Mesodermal cell (in vitro differentiated cells): ENCODE results near the gene TRIM75.
"Not testable (repeated sequence)": the region's sequence is repeated elsewhere in the genome, so short reads cannot be mapped to it uniquely, and the experiment has no call there.

ENCODE experiments used
- H3K27ac ChIP-seq: 2 replicates; pipeline ENCODE4 v1.7.0; 2013; ENCODE audit warnings: mild to moderate bottlenecking, low read depth, low read length, moderate library complexity; ENCODE audit not compliant: severe bottlenecking
- H3K36me3 ChIP-seq: 2 replicates; pipeline ENCODE4 v1.7.1; 2013; ENCODE audit warnings: mild to moderate bottlenecking, low read length, moderate library complexity; ENCODE audit not compliant: control insufficient read depth, insufficient read depth
- H3K4me1 ChIP-seq: one replicate; pipeline ENCODE4 v1.7.1; 2013; ENCODE audit warnings: mild to moderate bottlenecking, low read length; ENCODE audit not compliant: insufficient read depth, control insufficient read depth, poor library complexity, severe bottlenecking
- H3K4me3 ChIP-seq: 2 replicates; pipeline ENCODE4 v1.7.0; 2013; ENCODE audit warnings: low read length, control low read depth, mild to moderate bottlenecking; ENCODE audit not compliant: insufficient read depth, poor library complexity, severe bottlenecking; ENCODE audit errors: extremely low read depth
- H3K9me3 ChIP-seq: 2 replicates; pipeline ENCODE4 v1.7.1; 2013; ENCODE audit warnings: mild to moderate bottlenecking, low read length, moderate library complexity; ENCODE audit not compliant: control insufficient read depth
- WGBS, 2 experiments: methylation state at CpG; one replicate each; pipeline ENCODE4 v1.1.5; 2013; ENCODE audit warnings: missing lambda C conversion rate in 2 of 2; ENCODE audit not compliant: insufficient coverage in 2 of 2; 5-methylcytosine and 5-hydroxymethylcytosine counted together

TRIM75 gene

GRCh38 chr4:165077034-165077578, 23.4 kb downstream of the TRIM75 start:
- no peak overlapping the region for H3K4me3 ChIP-seq
- peaks cover 9% of the 10 kb centered on the region for H3K36me3 ChIP-seq
- H3K27ac ChIP-seq = no peak overlapping the region
- H3K4me1 ChIP-seq = no peaks in the 10 kb centered on the region
- no peaks in the 10 kb centered on the region for H3K9me3 ChIP-seq
- 87 to 100% methylated on average over 2 to 3 of the region's 5 CpGs for WGBS, 2 experiments

- no peak overlapping the region for H3K27ac ChIP-seq
- 86 to 90% methylated on average over 3 to 4 of the region's 6 CpGs for WGBS, 2 experiments
- no peak overlapping the region for H3K4me3 ChIP-seq
- H3K9me3 ChIP-seq = no peaks in the 10 kb centered on the region
- H3K4me1 ChIP-seq = no peaks in the 10 kb centered on the region
- peaks cover 9% of the 10 kb centered on the region for H3K36me3 ChIP-seq
These were observed 25.8 kb downstream of the TRIM75 start for GRCh38 chr4:165079476-165079875.

- H3K4me1 ChIP-seq, H3K4me3 ChIP-seq, H3K27ac ChIP-seq, H3K9me3 ChIP-seq: not testable (repeated sequence)
- H3K36me3 ChIP-seq = peaks cover 40% of the 10 kb centered on the region
- 100% methylated on average over 1 of the region's 7 CpGs; no CpG with 5 or more reads in 1 of the 2 experiments for WGBS, 2 experiments
These were observed 31.1 kb downstream of the TRIM75 start for GRCh38 chr4:165084787-165085186.

GRCh38 chr4:165085946-165086345, 32.3 kb downstream of the TRIM75 start:
- Histone ChIP-seq H3K4me1 (no peaks in the 10 kb centered on the region), H3K9me3 (no peaks in the 10 kb centered on the region), H3K36me3 (peaks cover 40% of the 10 kb centered on the region), H3K4me3 (no peak overlapping the region), H3K27ac (no peak overlapping the region)
- WGBS, 2 experiments = 100% methylated on average over 1 to 2 of the region's 2 CpGs

DNA sequence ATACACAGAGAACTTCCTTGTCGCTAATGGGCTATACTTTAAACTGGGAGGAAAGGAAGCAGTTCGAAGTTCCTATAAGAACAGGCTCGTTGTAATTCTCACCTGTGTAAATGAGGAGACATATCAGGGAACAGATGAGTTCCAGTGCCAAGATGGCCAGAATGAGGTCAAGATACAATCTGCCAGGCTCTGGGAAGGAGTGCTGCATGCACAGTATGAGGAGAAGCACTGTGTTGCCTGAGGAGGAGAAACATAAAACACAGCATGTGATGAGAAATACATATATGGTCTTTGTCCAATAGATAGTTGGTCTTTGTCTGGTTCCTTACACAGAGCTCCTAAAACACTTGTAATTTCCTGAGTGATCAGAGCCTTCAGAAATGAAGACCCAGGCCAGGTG, 34.7 kb downstream of the TRIM75 start:
- H3K4me3 ChIP-seq = no peak overlapping the region
- H3K27ac ChIP-seq = no peak overlapping the region
- no peaks in the 10 kb centered on the region for H3K4me1 ChIP-seq
- no peaks in the 10 kb centered on the region for H3K9me3 ChIP-seq
- H3K36me3 ChIP-seq = peaks cover 44% of the 10 kb centered on the region
- WGBS, 2 experiments = 86 to 91% methylated on average over 2 to 3 of the region's 3 CpGs

- H3K9me3 ChIP-seq, H3K4me3 ChIP-seq, H3K27ac ChIP-seq, H3K4me1 ChIP-seq: not testable (repeated sequence)
- peaks cover 27% of the 10 kb centered on the region for H3K36me3 ChIP-seq
- 89 to 98% methylated on average over 5 to 6 of the region's 8 CpGs for WGBS, 2 experiments
These were observed 38.5 kb downstream of the TRIM75 start for GRCh38 chr4:165092187-165092586.

DNA sequence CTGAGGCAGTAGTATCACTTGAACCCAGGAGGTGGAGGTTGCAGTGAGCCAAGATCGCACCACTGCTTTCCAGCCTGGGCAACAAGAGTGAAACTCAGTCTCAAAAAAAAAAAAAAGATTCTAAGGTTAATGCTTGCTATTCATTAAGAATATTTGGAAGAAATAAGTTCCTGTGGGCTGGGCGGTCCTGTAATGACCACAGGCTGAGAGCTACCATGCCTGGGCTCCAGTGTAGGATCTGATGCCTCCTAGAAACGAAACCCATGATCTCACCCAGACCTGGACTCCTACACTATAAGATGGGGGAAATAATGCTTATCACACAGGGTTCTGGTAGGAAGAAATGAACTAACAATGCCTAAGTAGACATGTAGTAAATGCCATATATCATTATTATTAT, 41.2 kb downstream of the TRIM75 start:
- no peak overlapping the region for H3K4me3 ChIP-seq
- no peaks in the 10 kb centered on the region for H3K9me3 ChIP-seq
- H3K36me3 ChIP-seq = peaks cover 13% of the 10 kb centered on the region
- WGBS, 2 experiments = 100% methylated on average over 1 to 2 of the region's 3 CpGs
- H3K4me1 ChIP-seq = no peaks in the 10 kb centered on the region
- no peak overlapping the region for H3K27ac ChIP-seq

DNA sequence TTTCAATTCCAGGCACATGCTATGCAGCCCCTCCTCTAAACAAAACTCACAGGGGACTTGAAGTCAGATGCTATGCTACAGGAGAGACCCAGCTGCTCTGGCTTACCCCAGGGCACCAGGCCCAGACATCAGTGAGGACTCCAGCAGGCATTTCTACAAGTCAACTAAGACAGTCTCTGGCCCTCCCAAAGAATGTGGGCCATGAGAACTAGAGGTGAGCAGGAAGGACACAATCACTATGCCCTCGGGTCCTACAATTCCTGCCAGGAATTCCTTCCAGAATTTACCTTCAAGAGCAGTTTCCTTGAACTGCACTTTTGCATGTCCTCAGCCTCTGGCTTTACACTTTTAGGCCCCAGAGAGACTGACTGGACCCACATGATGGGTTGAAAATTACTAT, 41.6 kb downstream of the TRIM75 start:
- Histone ChIP-seq H3K4me3 (no peak overlapping the region), H3K9me3 (no peaks in the 10 kb centered on the region), H3K4me1 (no peaks in the 10 kb centered on the region), H3K27ac (no peak overlapping the region), H3K36me3 (peaks cover 16% of the 10 kb centered on the region)
- WGBS, 2 experiments = 67 to 100% methylated on average over 1 of the region's 1 CpG

- no peak overlapping the region for H3K4me3 ChIP-seq
- no peaks in the 10 kb centered on the region for H3K9me3 ChIP-seq
- peaks cover 30% of the 10 kb centered on the region for H3K36me3 ChIP-seq
- 64 to 67% methylated on average over 1 to 2 of the region's 2 CpGs for WGBS, 2 experiments
- H3K27ac ChIP-seq = no peak overlapping the region
- no peaks in the 10 kb centered on the region for H3K4me1 ChIP-seq
These were observed 43.1 kb downstream of the TRIM75 start for GRCh38 chr4:165096776-165097175.

GRCh38 chr4:165101641-165102040, 48.0 kb downstream of the TRIM75 start:
- Histone ChIP-seq H3K4me3 (no peak overlapping the region), H3K27ac (no peak overlapping the region), H3K4me1 (no peaks in the 10 kb centered on the region), H3K9me3 (no peaks in the 10 kb centered on the region), H3K36me3 (peaks cover 29% of the 10 kb centered on the region)
- 79 to 93% methylated on average over 2 of the region's 3 CpGs for WGBS, 2 experiments

DNA sequence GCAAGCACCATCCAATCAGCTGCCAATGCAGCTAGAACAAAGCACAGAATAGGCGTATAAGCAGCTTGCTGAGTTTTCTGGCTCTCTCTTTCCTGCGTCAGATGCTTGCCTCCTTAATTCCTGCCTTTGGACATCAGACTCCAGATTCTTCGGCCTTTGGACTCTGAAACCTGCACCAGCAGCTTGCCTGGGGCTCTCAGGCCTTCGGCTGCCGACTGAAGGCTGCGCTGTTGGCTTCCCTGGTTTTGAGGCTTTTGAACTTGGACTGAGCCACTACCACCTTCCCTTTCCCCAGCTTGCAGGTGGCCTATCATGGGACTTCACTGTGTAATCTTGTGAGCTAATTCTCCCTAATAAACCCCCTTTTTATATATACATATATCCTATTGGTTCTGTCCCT, 52.9 kb downstream of the TRIM75 start:
- Histone ChIP-seq H3K27ac (no peak overlapping the region), H3K9me3 (no peaks in the 10 kb centered on the region), H3K4me3 (no peak overlapping the region), H3K36me3 (peaks cover 11% of the 10 kb centered on the region), H3K4me1 (no peaks in the 10 kb centered on the region)
- 77 to 87% methylated on average over 4 to 6 of the region's 6 CpGs for WGBS, 2 experiments
